Measurements from ENCODE around the gene EIF2AK2.

The EIF2AK2 gene

GRCh38 chr2:37189452-37190153 is 32.8 kb upstream of the EIF2AK2 start:
- CTCF ChIA-PET: interaction anchor here (0.5 to 2.3 kb wide), 3 partner anchors 20 to 49 kb away, joined by 3 to 5 read pairs (median 3); no protein-coding TSS in a partner anchor
- DNase-seq: no peak
- H3K4me3 Mint-ChIP-seq: no peak overlapping the region
- H3K27me3 Mint-ChIP-seq: peaks cover 32% of the 10 kb centered on the region
- H3K9me3 Mint-ChIP-seq: no peaks in the 10 kb centered on the region
- H3K4me1 Mint-ChIP-seq: no peaks in the 10 kb centered on the region
- no peak overlapping the region for H3K27ac Mint-ChIP-seq
- H3K36me3 Mint-ChIP-seq: no peaks in the 10 kb centered on the region

GRCh38 chr2:37188570-37188969 is 31.8 kb upstream of the EIF2AK2 start, which contains the start of gene SULT6B1:
TSS of gene SULT6B1 (minus strand) at chr2:37188670. CDS start at chr2:37188640, 30 bp downstream.
- no peak within 1 kb of the TSS for H3K27ac Mint-ChIP-seq
- H3K27me3 Mint-ChIP-seq: peaks cover 38% of the 10 kb centered on the region
- H3K36me3 Mint-ChIP-seq: no peaks in the 10 kb centered on the region
- no peak for DNase-seq
- no peaks in the 10 kb centered on the region for H3K4me1 Mint-ChIP-seq
- CTCF ChIA-PET: interaction anchor here (1.1 to 2.3 kb wide), 2 partner anchors 19 to 31 kb away, joined by 3 to 5 read pairs; no protein-coding TSS in a partner anchor
- H3K9me3 Mint-ChIP-seq: no peaks in the 10 kb centered on the region
- H3K4me3 Mint-ChIP-seq: no peak within 1 kb of the TSS

- Mint-ChIP-seq H3K27me3 (peaks cover 53% of the 10 kb centered on the region), H3K4me3 (no peak overlapping the region), H3K9me3 (no peaks in the 10 kb centered on the region), H3K36me3 (no peaks in the 10 kb centered on the region), H3K4me1 (no peaks in the 10 kb centered on the region), H3K27ac (no peak overlapping the region)
- CTCF ChIA-PET: no interaction called here
- no peak for DNase-seq
Measured at GRCh38 chr2:37181726-37182684, 25.2 kb upstream of the EIF2AK2 start.

GRCh38 chr2:37180640-37181039 is 23.9 kb upstream of the EIF2AK2 start:
- Mint-ChIP-seq H3K4me3 (no peak overlapping the region), H3K27me3 (peaks cover 46% of the 10 kb centered on the region), H3K36me3 (no peaks in the 10 kb centered on the region), H3K4me1 (no peaks in the 10 kb centered on the region), H3K27ac (no peak overlapping the region), H3K9me3 (no peaks in the 10 kb centered on the region)
- no peak for DNase-seq
- CTCF ChIA-PET: no interaction called here

- Mint-ChIP-seq H3K4me1 (no peaks in the 10 kb centered on the region), H3K27me3 (peaks cover 46% of the 10 kb centered on the region), H3K36me3 (no peaks in the 10 kb centered on the region), H3K4me3 (no peak overlapping the region), H3K9me3 (no peaks in the 10 kb centered on the region), H3K27ac (no peak overlapping the region)
- no peak for DNase-seq
- CTCF ChIA-PET: no interaction called here
Measured at GRCh38 chr2:37180006-37180639, 23.3 kb upstream of the EIF2AK2 start.

GRCh38 chr2:37173741-37174140 is 17.0 kb upstream of the EIF2AK2 start:
- no peak overlapping the region for H3K4me3 Mint-ChIP-seq
- H3K27ac Mint-ChIP-seq: no peak overlapping the region
- H3K27me3 Mint-ChIP-seq: peaks cover 12% of the 10 kb centered on the region
- DNase-seq: no peak
- H3K4me1 Mint-ChIP-seq: no peaks in the 10 kb centered on the region
- H3K9me3 Mint-ChIP-seq: no peaks in the 10 kb centered on the region
- H3K36me3 Mint-ChIP-seq: no peaks in the 10 kb centered on the region
- CTCF ChIA-PET: no interaction called here

- peaks cover 5% of the 10 kb centered on the region for H3K27me3 Mint-ChIP-seq
- no peak for DNase-seq
- H3K27ac Mint-ChIP-seq: no peak overlapping the region
- CTCF ChIA-PET: interaction anchor here (0.7 kb wide), 1 partner anchor 62 kb away, joined by 3 read pairs; no protein-coding TSS in a partner anchor
- no peak overlapping the region for H3K4me3 Mint-ChIP-seq
- no peaks in the 10 kb centered on the region for H3K4me1 Mint-ChIP-seq
- no peaks in the 10 kb centered on the region for H3K36me3 Mint-ChIP-seq
- peaks cover 1% of the 10 kb centered on the region for H3K9me3 Mint-ChIP-seq
Measured at GRCh38 chr2:37171624-37171950, 14.8 kb upstream of the EIF2AK2 start.

GRCh38 chr2:37168217-37168981 is 11.6 kb upstream of the EIF2AK2 start:
- Mint-ChIP-seq H3K27me3 (peaks cover 15% of the 10 kb centered on the region), H3K27ac (no peak overlapping the region), H3K4me1 (no peaks in the 10 kb centered on the region), H3K4me3 (no peak overlapping the region), H3K36me3 (peaks cover 5% of the 10 kb centered on the region), H3K9me3 (peaks cover 16% of the 10 kb centered on the region)
- peak; percentile 40 for DNase-seq
- CTCF ChIA-PET: interaction anchor here (0.7 to 2.2 kb wide), 19 partner anchors 10 to 908 kb away, joined by 3 to 10 read pairs (median 4); partner anchors contain the start of genes CEBPZ, NDUFAF7 and SULT6B1

GRCh38 chr2:37167636-37168180 is 10.9 kb upstream of the EIF2AK2 start:
- peaks cover 15% of the 10 kb centered on the region for H3K27me3 Mint-ChIP-seq
- H3K9me3 Mint-ChIP-seq: peaks cover 16% of the 10 kb centered on the region
- H3K27ac Mint-ChIP-seq: no peak overlapping the region
- H3K4me1 Mint-ChIP-seq: no peaks in the 10 kb centered on the region
- no peak for DNase-seq
- H3K4me3 Mint-ChIP-seq: no peak overlapping the region
- peaks cover 5% of the 10 kb centered on the region for H3K36me3 Mint-ChIP-seq
- CTCF ChIA-PET: interaction anchor here (1.0 to 2.2 kb wide), 6 partner anchors 10 to 665 kb away, joined by 3 to 10 read pairs (median 5); no protein-coding TSS in a partner anchor

GRCh38 chr2:37164757-37165156 is 8.0 kb upstream of the EIF2AK2 start:
- H3K36me3 Mint-ChIP-seq: peaks cover 5% of the 10 kb centered on the region
- no peaks in the 10 kb centered on the region for H3K4me1 Mint-ChIP-seq
- peak overlapping the region; percentile 49 for H3K27ac Mint-ChIP-seq
- H3K4me3 Mint-ChIP-seq: no peak overlapping the region
- H3K27me3 Mint-ChIP-seq: peaks cover 12% of the 10 kb centered on the region
- H3K9me3 Mint-ChIP-seq: peaks cover 18% of the 10 kb centered on the region
- DNase-seq: no peak
- CTCF ChIA-PET: interaction anchor here (0.6 to 1.1 kb wide), 2 partner anchors 78 to 712 kb away, joined by 3 to 4 read pairs; no protein-coding TSS in a partner anchor

GRCh38 chr2:37156071-37156856 is 516 bp downstream of the EIF2AK2 start:
- Mint-ChIP-seq H3K27ac (peak overlapping the region; percentile 88), H3K27me3 (no peaks in the 10 kb centered on the region), H3K4me3 (peak overlapping the region; percentile 97), H3K36me3 (peaks cover 30% of the 10 kb centered on the region), H3K4me1 (peaks cover 52% of the 10 kb centered on the region), H3K9me3 (no peaks in the 10 kb centered on the region)
- CTCF ChIA-PET: interaction anchor here (0.9 kb wide), 1 partner anchor 40 kb away, joined by 3 read pairs; no protein-coding TSS in a partner anchor
- DNase-seq: peak; percentile 34

GRCh38 chr2:37154785-37155184 is 2.0 kb downstream of the EIF2AK2 start:
- H3K4me3 Mint-ChIP-seq: peak overlapping the region; percentile 13
- peaks cover 36% of the 10 kb centered on the region for H3K36me3 Mint-ChIP-seq
- no peak for DNase-seq
- H3K4me1 Mint-ChIP-seq: peaks cover 66% of the 10 kb centered on the region
- H3K27ac Mint-ChIP-seq: no peak overlapping the region
- CTCF ChIA-PET: no interaction called here
- H3K9me3 Mint-ChIP-seq: no peaks in the 10 kb centered on the region
- H3K27me3 Mint-ChIP-seq: no peaks in the 10 kb centered on the region
